GM21526 (cell line): ENCODE measurements around the gene GPR55.

Source experiments
- ATAC-seq: cut with Tn5 transposase; IDR thresholded peaks from one replicate; pipeline ENCODE4 v1.9.1; 2021; ENCODE audit warnings: moderate library complexity; ENCODE audit not compliant: unreplicated experiment, low FRiP score

Gene GPR55

GRCh38 chr2:230921806-230922595 is 3.0 kb downstream of the GPR55 start:
- no peak for ATAC-seq

GRCh38 chr2:230920167-230920566 is 4.9 kb downstream of the GPR55 start:
- no peak for ATAC-seq

- ATAC-seq, result no peak
Measured at GRCh38 chr2:230919681-230920080, 5.4 kb downstream of the GPR55 start.

GRCh38 chr2:230919240-230919639 is 5.8 kb downstream of the GPR55 start:
- ATAC-seq, result no peak

- ATAC-seq, result no peak
Measured at GRCh38 chr2:230916218-230916617, 8.8 kb downstream of the GPR55 start.

- ATAC-seq, result no peak
Measured at GRCh38 chr2:230915319-230915718, 9.7 kb downstream of the GPR55 start.

- no peak for ATAC-seq
Measured at GRCh38 chr2:230914886-230915285, 10.2 kb downstream of the GPR55 start.

- ATAC-seq, result no peak
Measured at GRCh38 chr2:230913406-230914143, 11.5 kb downstream of the GPR55 start.

GRCh38 chr2:230912724-230913123 is 12.3 kb downstream of the GPR55 start:
- ATAC-seq, result no peak

- no peak for ATAC-seq
Measured at GRCh38 chr2:230912046-230912445, 13.0 kb downstream of the GPR55 start.

GRCh38 chr2:230910546-230911177 is 14.4 kb downstream of the GPR55 start:
- no peak for ATAC-seq

- no peak for ATAC-seq
Measured at GRCh38 chr2:230909841-230910545, 15.0 kb downstream of the GPR55 start.

- no peak for ATAC-seq
Measured at GRCh38 chr2:230908595-230909191, 16.3 kb downstream of the GPR55 start.

- ATAC-seq, result no peak
Measured at GRCh38 chr2:230908092-230908594, 16.9 kb downstream of the GPR55 start.

- no peak for ATAC-seq
Measured at GRCh38 chr2:230907361-230908091, 17.5 kb downstream of the GPR55 start.

- no peak for ATAC-seq
Measured at GRCh38 chr2:230906471-230907230, 18.4 kb downstream of the GPR55 start.

GRCh38 chr2:230905448-230906421 is 19.3 kb downstream of the GPR55 start:
- ATAC-seq, result no peak
